GM19372 (cell line): ENCODE results near the gene LRRC10.
"Not testable (repeated sequence)": the region's sequence is repeated elsewhere in the genome, so short reads cannot be mapped to it uniquely, and the experiment has no call there.

ENCODE experiments used
- ATAC-seq: cut with Tn5 transposase; IDR thresholded peaks from one replicate; pipeline ENCODE4 v1.9.1; 2021; ENCODE audit warnings: mild to moderate bottlenecking, low read depth, moderate library complexity; ENCODE audit not compliant: unreplicated experiment

Gene LRRC10

DNA sequence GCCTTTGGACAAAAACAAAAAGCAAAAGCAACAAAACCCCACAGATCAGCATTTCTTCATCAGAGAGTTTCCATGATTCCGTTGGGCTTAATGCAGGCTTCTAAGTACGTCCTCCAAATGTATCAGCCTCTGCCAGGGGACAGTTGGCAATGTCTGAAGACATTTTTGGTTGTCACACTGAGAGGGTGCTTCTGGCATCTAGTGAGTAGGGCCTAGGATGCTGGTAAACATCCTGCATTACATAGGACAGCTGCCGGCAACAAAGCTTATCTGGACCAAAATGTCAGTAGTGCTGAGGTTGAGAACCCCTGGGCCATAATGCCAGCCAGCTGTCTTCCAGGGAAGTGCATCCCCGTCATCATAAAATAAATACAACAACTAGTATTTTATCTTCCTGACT, 9.4 kb upstream of the LRRC10 start:
- no peak for ATAC-seq

DNA sequence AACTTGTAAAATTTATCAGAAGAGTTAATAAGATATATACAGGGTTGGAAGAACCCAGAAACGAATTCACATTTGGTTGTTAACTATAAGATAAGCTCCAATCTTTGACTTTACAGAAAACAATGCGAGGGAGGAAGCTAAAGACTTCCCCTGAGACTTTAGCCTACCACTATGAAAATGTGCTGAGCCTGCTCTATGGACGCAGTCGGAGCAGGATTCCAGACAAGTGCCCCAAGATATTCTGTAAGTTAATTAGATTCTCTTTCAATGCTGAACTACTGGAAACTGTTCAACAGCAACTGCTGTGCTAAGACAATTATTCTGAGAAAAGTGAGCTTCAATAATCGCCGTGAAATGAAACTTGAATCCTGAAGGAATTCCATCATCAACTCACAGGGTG, 8.3 kb upstream of the LRRC10 start:
- ATAC-seq: no peak

GRCh38 chr12:69616025-69616424, 5.3 kb upstream of the LRRC10 start:
- ATAC-seq: no peak

GRCh38 chr12:69613351-69613750, 2.6 kb upstream of the LRRC10 start:
- ATAC-seq: no peak

- no peak for ATAC-seq
Observed at GRCh38 chr12:69610126-69610525, 581 bp downstream of the LRRC10 start.

DNA sequence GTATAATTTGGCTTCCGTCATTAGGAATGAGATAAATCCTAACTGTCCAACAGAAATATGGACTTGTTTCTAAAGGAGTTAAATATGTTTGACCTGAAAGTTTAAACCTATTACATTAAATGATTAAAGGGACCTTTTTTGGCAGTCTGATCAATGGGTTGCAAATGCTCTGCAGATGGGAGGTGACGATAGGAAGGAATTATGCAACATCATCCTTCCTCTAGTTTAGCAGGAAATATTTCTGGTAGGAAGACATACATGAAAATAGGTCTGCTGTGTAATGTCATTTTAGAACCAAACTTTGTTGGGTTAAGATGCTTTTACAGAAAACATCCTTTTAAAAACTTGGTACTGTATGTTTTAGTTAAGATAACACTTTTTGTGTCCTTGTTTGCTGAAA, 2.6 kb downstream of the LRRC10 start:
- no peak for ATAC-seq

DNA sequence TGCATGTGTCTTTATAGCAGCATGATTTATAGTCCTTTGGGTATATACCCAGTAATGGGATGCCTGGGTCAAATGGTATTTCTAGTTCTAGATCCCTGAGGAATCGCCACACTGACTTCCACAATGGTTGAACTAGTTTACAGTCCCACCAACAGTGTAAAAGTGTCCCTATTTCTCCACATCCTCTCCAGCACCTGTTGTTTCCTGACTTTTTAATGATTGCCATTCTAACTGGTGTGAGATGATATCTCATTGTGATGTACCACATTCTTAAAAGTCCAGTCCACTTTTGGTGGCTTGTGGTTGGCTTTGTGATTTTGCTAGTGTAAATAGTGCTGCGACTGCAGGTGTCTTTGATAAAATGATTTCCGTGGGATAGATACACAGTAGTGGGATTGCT, 6.4 kb downstream of the LRRC10 start:
- ATAC-seq: not testable (repeated sequence)

GRCh38 chr12:69603556-69603955, 7.2 kb downstream of the LRRC10 start:
- ATAC-seq: not testable (repeated sequence)

GRCh38 chr12:69602954-69603353, 7.8 kb downstream of the LRRC10 start:
- ATAC-seq: no peak

DNA sequence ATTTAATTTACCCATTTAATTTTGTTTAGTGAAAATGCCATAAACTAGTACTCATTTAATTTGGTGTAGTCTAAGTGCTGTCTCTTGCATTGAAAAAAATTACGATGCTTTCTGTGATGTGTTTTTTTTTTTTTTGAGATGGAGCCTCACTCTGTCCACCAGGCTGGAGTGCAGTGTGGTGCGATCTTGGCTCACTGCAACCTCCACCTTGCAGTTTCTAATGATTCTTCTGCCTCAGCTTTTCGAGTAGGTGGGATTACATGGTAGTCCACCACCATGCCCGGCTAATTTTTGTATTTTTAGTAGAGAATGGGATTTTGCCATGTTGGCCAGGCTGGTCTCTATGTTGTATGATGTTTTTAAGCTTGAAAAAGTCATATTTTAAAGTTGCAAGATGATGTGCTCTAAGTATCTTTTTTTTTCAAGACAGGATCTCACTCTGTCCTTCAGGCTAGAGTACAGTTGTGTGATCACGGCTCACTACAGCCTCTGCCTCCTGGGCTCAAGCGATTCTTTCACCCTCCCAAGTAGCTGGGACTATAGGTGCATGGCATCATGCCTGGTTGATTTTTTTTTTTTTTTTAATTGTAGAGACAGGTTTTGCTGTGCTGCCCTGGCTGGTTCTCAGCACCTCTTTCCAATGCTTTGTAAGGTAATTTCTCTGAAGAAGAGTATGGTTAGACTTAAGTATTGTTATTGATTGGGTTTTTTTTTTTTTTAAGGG, 8.6 kb downstream of the LRRC10 start:
- ATAC-seq: no peak

- ATAC-seq: no peak
Observed at GRCh38 chr12:69600804-69601203, 9.9 kb downstream of the LRRC10 start.

GRCh38 chr12:69598174-69598753, 12.4 kb downstream of the LRRC10 start:
- ATAC-seq: no peak

GRCh38 chr12:69595689-69596088, 15.0 kb downstream of the LRRC10 start:
- no peak for ATAC-seq

DNA sequence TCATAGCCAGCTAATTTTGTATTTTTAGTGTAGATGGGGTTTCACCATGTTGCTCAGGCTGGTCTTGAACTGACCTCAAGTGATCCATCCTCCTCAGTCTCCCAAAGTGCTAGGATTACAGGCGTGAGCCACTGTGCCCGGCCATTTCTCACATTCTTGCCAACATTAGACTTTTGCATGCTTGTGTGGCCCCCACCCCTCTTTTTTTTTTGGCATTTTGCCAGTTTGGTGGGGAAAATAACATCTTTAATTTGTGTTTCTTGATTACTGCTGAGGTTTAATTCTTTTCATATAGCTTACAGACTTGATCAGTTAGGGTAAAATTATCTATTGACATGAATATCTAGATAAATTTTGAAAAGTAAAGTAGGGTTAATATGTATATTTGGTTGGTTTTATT, 21.6 kb downstream of the LRRC10 start:
- ATAC-seq: no peak

- ATAC-seq: no peak
Observed at GRCh38 chr12:69588527-69588926, 22.2 kb downstream of the LRRC10 start.

DNA sequence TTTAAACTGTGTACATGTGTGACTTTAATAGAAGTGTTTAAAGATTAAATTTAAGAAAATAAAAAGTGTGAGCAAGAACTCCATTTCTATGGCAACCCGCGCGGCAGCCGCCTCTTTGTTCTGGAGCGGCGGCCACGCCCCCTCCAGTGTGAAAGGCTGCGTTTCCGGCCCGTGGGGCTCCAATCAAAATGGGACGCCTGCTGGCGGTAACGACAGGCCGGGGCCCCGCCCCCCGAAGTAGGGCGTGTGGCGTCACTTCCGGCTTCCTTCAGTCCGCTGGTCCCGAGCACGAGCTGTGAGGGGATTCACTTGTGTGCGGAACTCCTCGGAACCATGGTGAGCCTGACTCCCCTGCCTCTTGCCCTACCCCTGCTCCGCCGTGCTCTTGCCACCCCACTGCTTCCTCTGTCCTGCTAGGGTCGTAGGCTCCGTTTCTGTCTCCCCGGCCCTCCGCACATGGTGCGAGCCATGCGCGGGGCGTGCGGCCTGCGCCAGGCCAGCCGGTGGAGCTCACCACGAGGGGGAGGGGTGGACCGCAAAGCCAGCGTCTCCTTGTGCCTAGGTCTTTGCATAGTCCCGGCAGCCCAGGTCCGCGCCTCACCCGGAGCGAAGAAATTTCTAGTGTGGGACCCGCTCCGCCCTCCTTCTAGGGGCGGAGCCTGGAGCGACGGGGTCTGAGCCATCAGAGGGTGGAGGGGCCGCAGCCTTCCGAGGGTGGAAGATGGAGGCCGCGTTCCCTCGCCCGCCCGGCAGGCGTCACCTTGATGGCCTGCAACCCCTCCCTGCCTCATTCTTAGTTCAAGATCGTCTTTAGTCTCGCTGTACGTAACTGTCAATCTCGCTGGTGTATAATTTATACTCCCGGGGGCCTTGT, 25.3 kb downstream of the LRRC10 start, which contains the start of gene CCT2:
Gene CCT2, plus strand, starts transcription at position 271 of the 874 bp plus-strand sequence. Its CDS starts 63 bp downstream, at position 334.
- ATAC-seq: peak; percentile 95

DNA sequence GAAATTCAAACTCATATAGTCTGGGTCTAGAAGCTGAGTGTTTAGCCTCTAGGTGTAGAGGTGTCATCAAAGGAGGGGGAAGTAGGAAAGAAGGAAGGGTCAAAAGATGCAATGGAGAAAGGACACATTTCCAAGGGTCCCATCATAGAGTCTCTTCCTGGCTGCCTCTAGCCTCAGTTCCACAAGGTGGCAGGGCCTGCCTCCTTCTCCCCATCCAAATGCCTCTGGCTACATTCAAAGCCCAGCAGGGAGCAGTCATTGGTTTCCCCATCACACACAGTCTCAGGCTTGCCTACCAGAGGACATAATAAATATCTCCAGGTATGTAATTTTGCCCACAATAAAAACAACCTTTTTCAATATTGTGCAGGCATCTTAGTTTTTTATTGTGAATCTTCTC, 27.5 kb downstream of the LRRC10 start:
- ATAC-seq: no peak

DNA sequence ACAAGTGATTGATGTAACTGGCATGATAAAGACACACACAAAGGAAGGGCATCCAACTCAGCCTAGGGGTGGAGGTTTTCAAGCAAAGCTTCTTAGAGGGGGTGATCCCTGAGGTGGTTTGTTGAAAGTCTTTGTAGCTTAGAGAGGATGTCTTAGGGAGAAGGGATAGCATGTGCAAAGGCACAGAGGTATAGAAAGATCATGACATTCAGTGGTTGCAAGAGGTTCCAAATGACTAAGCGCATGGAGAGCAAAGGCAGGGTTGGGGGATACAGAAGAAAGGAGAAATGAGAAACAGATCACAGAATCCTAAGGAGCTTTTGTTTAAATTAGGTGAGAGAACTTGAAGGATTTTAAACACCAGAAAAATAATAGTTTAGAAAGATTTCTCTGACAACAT, 30.6 kb downstream of the LRRC10 start:
- ATAC-seq: no peak

DNA sequence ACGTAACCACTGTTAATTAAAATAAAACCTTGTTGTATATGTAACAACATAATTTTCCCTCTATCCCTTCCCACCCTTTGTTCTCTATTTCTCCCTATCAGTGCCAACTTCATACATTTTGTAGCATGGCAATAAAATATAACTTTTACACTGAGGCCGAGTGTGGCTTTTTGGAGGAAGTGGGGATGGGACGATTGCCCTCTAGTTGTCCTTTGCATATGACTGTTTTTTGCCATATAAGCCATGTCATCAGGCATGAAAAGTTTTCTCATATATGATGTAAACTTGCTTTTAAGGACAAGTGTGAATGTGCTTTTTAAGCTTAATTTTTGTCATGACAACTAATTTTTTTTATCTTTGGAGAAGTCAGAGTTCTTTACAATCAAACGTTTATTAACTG, 31.7 kb downstream of the LRRC10 start:
- no peak for ATAC-seq

DNA sequence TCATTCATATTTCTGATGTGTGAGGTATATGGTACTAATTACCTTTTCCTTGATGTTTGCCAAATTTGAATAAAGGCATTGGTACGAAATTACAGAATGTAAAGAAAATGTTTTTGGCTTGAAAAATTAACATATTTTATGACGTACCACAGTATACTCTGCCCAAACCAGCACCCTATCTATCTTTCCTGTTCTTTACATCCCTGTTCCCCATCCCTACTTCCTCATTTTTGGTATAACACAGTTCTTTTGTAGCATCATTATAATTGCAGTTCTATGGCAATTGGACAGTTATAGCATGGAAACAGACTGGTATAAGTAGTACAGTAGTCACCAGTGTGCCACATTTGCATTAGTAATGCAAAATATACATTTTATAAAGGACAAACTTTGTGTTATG, 32.4 kb downstream of the LRRC10 start:
- no peak for ATAC-seq

DNA sequence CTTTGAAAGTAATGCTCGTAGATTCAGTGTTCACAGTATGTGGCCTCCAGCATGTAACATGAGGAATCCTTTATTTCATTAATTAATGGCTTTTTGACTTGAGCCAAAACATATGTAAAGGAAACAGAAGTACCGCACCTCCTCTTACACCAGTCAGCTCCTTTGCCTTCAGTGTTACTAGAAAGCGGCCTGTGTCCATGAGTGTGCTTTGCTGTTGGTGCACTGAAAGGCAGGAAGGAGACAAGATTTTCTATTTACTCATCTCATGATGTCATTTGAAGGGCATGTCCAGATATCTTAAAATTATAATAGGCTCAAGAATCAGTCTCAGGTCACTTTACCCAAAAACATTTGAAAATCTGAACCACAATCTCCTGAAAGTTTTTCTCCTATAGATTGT, 35.4 kb downstream of the LRRC10 start:
- no peak for ATAC-seq
